GM18520 (cell line): ENCODE data around the gene LIN7C.
A peak's percentile ranks its signal among the peaks of the same experiment; 100 is the strongest.

Experiments
- ATAC-seq: cut with Tn5 transposase; IDR thresholded peaks from one replicate; pipeline ENCODE4 v1.9.1; 2021; ENCODE audit not compliant: unreplicated experiment

Gene LIN7C

GRCh38 chr11:27471589-27472397 is 34.8 kb downstream of the LIN7C start:
- ATAC-seq: peak; percentile 29

- ATAC-seq: no peak
Measured at GRCh38 chr11:27470826-27471588, 35.6 kb downstream of the LIN7C start.

DNA sequence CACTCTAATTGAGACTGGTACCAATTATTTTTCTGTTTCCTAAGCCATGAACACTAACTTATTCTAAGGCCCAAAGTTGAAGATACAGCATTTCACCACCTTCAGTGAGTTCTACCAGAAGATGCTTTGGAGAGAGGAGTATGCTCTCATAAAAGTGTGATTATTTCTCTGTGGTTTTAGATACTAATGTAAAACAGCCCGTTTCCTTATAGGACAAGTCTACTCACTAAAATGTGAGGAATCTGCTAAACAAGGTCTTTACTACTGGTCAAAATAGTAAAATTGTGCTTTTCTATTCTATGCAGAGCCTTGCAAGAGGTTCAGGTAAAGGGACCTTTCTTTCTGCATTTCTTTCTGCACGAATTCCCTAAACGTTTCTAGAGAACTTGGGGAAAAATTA is 36.4 kb downstream of the LIN7C start:
- ATAC-seq: no peak

DNA sequence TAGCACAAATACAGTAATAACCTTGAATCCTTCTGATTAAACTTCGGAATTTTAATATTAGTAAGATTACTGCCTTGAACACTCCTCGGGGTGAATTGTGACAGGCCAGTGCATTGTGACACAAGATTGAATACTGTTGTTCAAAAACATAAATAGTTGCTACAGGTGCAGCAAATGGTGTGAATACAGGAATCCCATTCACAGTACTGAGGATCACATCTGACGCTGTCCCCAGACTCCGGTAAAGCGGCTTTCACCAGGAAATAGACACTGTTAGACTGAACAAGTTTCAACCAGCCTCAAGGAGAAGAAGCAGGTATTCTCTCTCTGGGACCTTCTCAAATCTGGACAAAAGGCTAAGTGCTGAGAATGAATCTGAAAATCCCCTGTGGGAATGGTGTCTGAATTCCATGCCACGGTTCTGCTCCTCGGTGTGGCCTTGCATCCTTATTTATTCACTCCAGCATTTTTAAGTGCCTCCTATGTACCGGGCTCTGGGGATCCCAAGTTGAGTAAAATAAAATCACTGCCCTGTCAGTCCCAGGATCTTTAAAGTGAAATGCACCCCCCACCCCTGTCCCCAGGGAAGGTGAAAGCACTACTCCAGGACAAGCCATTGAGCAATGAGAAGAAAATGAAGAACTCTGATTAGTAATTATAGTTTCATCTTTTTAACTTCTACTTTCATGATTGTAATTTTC is 37.4 kb downstream of the LIN7C start:
- no peak for ATAC-seq

GRCh38 chr11:27468209-27468994 is 38.2 kb downstream of the LIN7C start:
- no peak for ATAC-seq

DNA sequence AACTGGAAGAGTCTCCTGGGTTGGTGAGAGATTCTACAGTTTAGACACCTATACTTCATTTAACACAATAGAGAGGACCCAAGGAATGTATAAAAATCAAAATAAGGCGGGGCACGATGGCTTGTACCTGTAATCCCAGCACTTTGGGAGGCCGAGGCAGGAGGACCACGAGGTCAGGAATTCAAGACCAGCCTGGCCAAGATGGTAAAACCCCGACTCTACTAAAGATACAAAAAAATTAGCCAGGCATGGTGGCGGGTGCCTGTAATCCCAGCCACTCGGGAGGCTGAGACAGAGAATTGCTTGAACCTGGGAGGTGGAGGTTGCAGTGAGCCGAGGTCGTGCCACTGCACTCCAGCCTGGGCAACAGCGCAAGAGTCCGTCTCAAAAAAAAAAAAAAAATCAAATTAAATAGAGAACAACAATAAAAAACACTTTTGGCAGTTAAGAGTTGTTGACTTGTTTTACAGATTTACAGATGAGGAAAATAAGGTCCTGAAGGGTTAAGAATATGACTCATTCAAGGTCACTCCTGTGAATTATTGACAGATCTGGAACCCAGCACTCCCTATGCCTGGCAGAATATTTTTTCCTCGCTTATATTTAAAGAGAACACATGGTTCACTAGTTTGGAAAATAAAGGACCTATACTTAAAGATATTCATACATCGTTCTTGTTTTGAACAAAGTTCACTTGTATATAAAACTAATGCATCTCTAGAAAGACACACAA is 39.2 kb downstream of the LIN7C start:
- ATAC-seq: no peak

GRCh38 chr11:27466363-27466762 is 40.2 kb downstream of the LIN7C start:
- no peak for ATAC-seq

DNA sequence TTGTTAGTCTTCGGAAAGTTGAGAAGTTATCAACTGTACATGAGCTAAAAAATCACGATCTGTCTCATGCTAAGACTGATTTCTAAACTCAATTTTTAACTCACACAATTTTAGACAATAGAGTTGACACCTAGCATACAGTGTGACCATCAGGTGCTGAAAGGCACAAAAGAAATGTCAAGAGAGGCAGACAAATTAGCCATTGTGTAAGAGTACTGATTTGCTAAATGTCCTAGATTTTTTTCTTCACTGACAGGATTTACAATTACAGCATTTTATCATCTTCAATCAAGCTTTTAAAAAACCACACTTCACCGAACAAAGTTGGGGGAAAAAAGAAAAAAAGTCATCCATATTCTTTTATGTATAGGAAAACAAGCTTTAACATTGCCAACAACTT is 40.9 kb downstream of the LIN7C start:
- ATAC-seq: no peak

DNA sequence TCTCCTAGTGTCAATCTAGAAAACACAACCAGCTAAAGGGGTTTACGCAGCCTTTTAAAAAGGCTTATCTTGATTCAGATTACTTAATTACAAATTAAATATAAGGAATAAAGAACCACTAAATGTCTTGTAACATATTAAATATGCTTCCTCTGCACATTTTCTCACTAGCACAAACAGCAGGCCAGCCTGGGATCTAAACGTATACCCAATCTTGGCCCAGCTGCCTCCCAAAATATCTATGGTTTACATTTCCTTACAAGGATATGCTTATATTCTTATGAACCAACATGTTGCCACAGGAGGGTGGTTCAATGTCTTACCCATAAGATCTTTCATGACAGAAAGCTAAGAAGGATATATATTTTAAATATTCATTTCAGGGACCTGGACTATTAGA is 41.7 kb downstream of the LIN7C start:
- ATAC-seq: no peak

DNA sequence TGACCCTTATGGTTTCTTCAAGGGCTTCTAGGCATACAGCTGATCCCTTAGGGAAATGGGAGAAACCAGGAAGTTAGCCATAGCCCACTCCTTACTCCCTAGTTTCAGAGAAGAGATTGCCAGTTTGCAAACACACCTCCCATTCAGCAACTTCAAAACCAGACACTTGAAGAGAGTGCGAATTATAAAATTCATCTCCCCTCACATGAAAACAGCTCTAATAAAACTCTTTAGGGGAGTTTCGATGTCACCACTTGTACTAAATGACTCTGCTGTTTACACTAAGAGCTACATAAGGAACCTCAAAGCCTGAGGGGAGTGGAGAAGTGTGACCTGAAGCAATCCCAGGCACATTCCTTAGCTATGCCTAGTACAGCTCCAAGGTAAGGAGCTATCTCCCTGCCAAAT is 42.3 kb downstream of the LIN7C start:
- ATAC-seq: no peak

DNA sequence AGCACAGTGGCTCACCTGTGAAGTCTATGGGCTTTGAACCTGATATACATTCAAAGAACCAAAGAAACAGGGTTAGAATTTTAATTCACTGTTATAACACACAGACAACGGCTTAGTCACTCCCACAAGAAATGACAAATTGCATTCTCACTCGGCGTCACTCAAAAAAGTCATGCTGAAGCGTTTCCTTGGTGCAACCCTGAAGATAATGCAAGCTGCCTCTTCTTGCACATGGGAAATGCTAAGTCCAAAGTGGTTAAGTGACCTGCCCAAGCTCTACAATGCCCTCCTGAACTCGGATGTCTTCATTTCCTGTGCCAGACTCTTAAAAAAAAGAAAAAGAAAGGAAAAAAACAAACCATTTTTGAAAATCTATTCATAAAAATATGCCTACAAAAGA is 44.0 kb downstream of the LIN7C start:
- no peak for ATAC-seq

DNA sequence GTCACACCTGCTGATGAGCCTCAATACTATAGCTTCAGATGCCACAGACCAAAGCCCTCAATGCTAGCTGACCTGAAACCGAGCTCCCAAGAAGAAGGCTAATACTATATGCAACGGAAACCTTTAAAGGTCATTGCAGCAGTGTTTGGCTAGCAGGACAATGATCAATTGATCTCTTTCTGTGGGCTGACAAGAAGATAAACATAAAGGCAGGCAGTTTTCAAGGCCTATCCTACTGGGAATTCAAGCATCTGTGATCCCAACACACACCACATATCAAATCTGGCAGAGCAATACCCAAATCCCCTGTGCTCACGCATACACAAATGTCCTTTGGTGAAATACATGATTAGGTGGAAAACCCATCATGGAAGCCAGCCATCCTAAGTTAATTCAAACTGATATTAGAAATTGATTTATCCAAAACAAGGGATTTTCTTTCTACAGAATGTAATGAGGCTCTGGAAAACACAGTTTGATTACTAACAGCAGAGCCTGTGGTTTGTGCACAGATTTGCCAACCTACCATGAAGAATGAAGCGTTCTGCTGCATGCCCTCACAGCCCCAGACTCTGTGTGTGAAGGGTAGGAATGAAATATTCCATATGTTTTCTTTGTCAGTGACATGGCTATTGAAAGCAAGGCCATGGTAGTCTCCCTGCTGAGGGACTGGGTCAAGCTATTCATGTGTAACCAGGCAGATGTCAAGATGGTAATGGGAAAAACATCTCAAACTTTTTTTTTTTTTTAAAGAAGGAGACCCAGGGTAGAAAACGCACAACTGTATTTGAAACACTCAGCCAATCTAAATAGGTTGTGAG is 46.2 kb downstream of the LIN7C start:
- ATAC-seq: no peak

DNA sequence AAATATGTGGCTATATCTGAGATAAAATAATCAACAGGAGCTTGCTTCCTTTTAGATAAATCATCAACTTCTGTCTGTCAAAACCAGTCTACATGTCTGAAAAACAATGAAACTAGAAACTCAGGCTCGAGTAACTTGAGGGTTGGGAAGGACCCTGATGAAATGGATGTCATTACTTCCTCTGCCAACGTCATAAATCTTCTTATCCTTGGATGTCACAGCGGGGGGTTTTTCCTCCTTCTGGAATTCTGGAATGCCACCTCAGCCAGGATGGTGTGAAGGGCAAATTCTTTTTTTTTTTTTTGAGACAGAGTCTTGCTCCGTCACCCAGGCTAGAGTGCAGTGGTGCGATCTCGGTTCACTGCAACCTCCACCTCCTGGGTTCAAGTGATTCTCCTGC is 47.4 kb downstream of the LIN7C start:
- no peak for ATAC-seq

- ATAC-seq: no peak
Measured at GRCh38 chr11:27458182-27458581, 48.4 kb downstream of the LIN7C start.

- no peak for ATAC-seq
Measured at GRCh38 chr11:27456795-27457329, 49.7 kb downstream of the LIN7C start.

- no peak for ATAC-seq
Measured at GRCh38 chr11:27456140-27456794, 50.3 kb downstream of the LIN7C start.

GRCh38 chr11:27455667-27456066 is 50.9 kb downstream of the LIN7C start:
- ATAC-seq: no peak

GRCh38 chr11:27453701-27454100 is 52.9 kb downstream of the LIN7C start:
- no peak for ATAC-seq

DNA sequence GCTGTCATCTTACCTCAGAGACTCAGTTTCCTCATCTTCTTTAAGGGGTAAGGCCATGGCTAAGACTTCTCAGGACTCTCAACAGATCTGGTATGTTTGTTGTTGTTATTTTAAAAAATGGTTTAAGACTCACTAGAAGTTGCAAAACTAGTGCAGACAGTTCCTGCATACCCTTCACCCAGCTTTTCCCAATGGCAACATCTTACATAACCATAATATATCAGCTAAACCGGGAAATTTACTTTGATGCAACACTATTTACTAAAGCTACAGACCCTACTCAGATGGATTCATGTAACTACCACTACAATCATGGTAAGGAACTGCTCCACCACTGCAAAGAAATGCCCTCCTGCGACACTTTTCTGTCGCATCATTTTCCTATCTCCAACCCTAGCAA is 54.4 kb downstream of the LIN7C start:
- no peak for ATAC-seq
